GM19239 (cell line): ENCODE data around the gene UBE2L5.
A peak's percentile ranks its signal among the peaks of the same experiment; 100 is the strongest.

Source experiments
- DNase-seq: peaks from one replicate; pipeline ENCODE4 v3.0.0; 2011; ENCODE audit warnings: low spot score; ENCODE audit not compliant: insufficient read length
- FAIRE-seq: peaks from 2 replicates; lab custom pipeline; 2011; peaks lifted over from hg19 to GRCh38; lab: Jason Lieb, UNC

Gene UBE2L5

GRCh38 chr13:30403456-30403855 lies 18.8 kb upstream of the UBE2L5 start:
- no peak for DNase-seq
- no peak for FAIRE-seq

GRCh38 chr13:30404207-30404606 lies 18.1 kb upstream of the UBE2L5 start:
- FAIRE-seq (no peak), DNase-seq (no peak)

GRCh38 chr13:30406779-30407416 lies 15.4 kb upstream of the UBE2L5 start:
- no peak for DNase-seq
- FAIRE-seq = no peak

GRCh38 chr13:30408319-30409101 lies 13.8 kb upstream of the UBE2L5 start:
- peak; percentile 88 for FAIRE-seq
- DNase-seq = peak; percentile 86

GRCh38 chr13:30409886-30410704 lies 12.2 kb upstream of the UBE2L5 start:
- FAIRE-seq (no peak), DNase-seq (no peak)

- DNase-seq = no peak
- peak; percentile 11 for FAIRE-seq
Measured at GRCh38 chr13:30410705-30411125, 11.6 kb upstream of the UBE2L5 start.

GRCh38 chr13:30412346-30412745 lies 9.9 kb upstream of the UBE2L5 start:
- DNase-seq (no peak), FAIRE-seq (no peak)

- peak; percentile 8 for FAIRE-seq
- no peak for DNase-seq
Measured at GRCh38 chr13:30413842-30414241, 8.5 kb upstream of the UBE2L5 start.

- no peak for DNase-seq
- peak; percentile 91 for FAIRE-seq
Measured at GRCh38 chr13:30415430-30416030, 6.8 kb upstream of the UBE2L5 start.

GRCh38 chr13:30416471-30416870 lies 5.8 kb upstream of the UBE2L5 start:
- DNase-seq = no peak
- no peak for FAIRE-seq

- FAIRE-seq = peak; percentile 45
Measured at GRCh38 chr13:30418075-30418716, 4.1 kb upstream of the UBE2L5 start.

GRCh38 chr13:30418717-30419459 lies 3.4 kb upstream of the UBE2L5 start:
- FAIRE-seq = peak; percentile 48
- no peak for DNase-seq

More at GRCh38 chr13:30418075-30418716, 4.1 kb upstream of the UBE2L5 start:
- DNase-seq = no peak

GRCh38 chr13:30421093-30422053 lies 920 bp upstream of the UBE2L5 start:
- DNase-seq (peak; percentile 44), FAIRE-seq (peak; percentile 80)

- FAIRE-seq (no peak), DNase-seq (no peak)
Measured at GRCh38 chr13:30423891-30424290, 1.6 kb downstream of the UBE2L5 start.

GRCh38 chr13:30429235-30429634 lies 6.9 kb downstream of the UBE2L5 start:
- FAIRE-seq (peak; percentile 86), DNase-seq (no peak)

- peak; percentile 88 for FAIRE-seq
- no peak for DNase-seq
Measured at GRCh38 chr13:30429721-30430694, 7.7 kb downstream of the UBE2L5 start.
